Activated CD4-positive, alpha-beta T cell treated with anti-CD3 and anti-CD28 coated beads, Interleukin-2, amount 50 U/mL, for 1 hour (primary cell): ENCODE data around the gene ARF1.
A peak's percentile ranks its signal among the peaks of the same experiment; 100 is the strongest.

Source experiments
- DNase-seq: peaks from one replicate; pipeline ENCODE4 v3.0.0-alpha.2; 2020

The ARF1 gene

GRCh38 chr1:228131766-228132165, 49.3 kb downstream of the ARF1 start:
- no peak for DNase-seq

- DNase-seq: no peak
These were observed 52.1 kb downstream of the ARF1 start for GRCh38 chr1:228134591-228134990.

- no peak for DNase-seq
These were observed 54.4 kb downstream of the ARF1 start for GRCh38 chr1:228136901-228137300.

GRCh38 chr1:228139406-228139930, 57.0 kb downstream of the ARF1 start:
- DNase-seq: no peak

GRCh38 chr1:228139931-228140723, 57.6 kb downstream of the ARF1 start, which contains the start of gene GUK1:
Gene GUK1 (plus strand): TSS chr1:228140279. CDS start chr1:228140303, 24 bp downstream.
- DNase-seq: peak; percentile 100

GRCh38 chr1:228140724-228141225, 58.3 kb downstream of the ARF1 start:
- no peak for DNase-seq

GRCh38 chr1:228141226-228142044, 58.9 kb downstream of the ARF1 start:
- DNase-seq: no peak

- no peak for DNase-seq
These were observed 59.7 kb downstream of the ARF1 start for GRCh38 chr1:228142155-228142691.

- no peak for DNase-seq
These were observed 60.2 kb downstream of the ARF1 start for GRCh38 chr1:228142701-228143136.

GRCh38 chr1:228143480-228144192, 61.1 kb downstream of the ARF1 start:
- DNase-seq: no peak

GRCh38 chr1:228144193-228144992, 61.9 kb downstream of the ARF1 start:
- DNase-seq: no peak

- DNase-seq: no peak
These were observed 62.5 kb downstream of the ARF1 start for GRCh38 chr1:228144993-228145343.

- DNase-seq: no peak
These were observed 63.2 kb downstream of the ARF1 start for GRCh38 chr1:228145463-228146416.

GRCh38 chr1:228146417-228147150, 64.1 kb downstream of the ARF1 start:
- DNase-seq: no peak

- no peak for DNase-seq
These were observed 64.7 kb downstream of the ARF1 start for GRCh38 chr1:228147151-228147693.

- DNase-seq: no peak
These were observed 65.3 kb downstream of the ARF1 start for GRCh38 chr1:228147768-228148167.

- DNase-seq: no peak
These were observed 65.8 kb downstream of the ARF1 start for GRCh38 chr1:228148196-228148861.
